GM12875 (cell line): ENCODE measurements around the gene FAM53B.

ENCODE experiments used
- H3K4me3 ChIP-seq: one replicate; pipeline ENCODE4 v1.5.1; 2011; ENCODE audit warnings: low read depth, low read length, control low read depth
- TF ChIP-seq, protein P1 (sequence below): IDR thresholded peaks from 2 replicates; pipeline ENCODE4 v1.5.1; 2011; ENCODE audit warnings: low read depth, mild to moderate bottlenecking, control low read depth, inconsistent platforms, low read length, moderate library complexity, borderline replicate concordance; ENCODE audit not compliant: insufficient read depth

FAM53B gene

DNA sequence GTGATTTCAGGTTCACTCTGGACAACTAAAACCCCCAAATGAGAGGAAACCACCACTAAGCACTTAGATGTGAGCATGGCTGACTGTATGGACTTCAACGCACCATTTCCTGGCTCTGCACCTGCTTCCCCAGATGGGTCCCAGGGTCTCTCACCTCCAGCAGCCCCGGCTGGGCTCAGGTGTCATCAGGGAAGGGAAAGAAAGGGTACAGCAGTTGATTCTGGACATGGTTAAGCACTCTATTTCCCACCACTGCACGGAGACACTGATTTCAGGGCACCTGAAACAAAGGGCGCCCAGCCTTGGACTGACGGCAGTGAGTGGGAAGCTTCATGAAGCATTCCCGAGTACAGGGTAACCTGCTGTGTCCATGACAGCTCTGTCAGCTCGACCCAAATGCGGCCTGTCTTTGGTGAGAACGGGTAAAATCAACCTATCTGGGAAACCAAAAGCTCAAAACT, 19.0 kb downstream of the FAM53B start:
- TF ChIP-seq, protein P1, sequence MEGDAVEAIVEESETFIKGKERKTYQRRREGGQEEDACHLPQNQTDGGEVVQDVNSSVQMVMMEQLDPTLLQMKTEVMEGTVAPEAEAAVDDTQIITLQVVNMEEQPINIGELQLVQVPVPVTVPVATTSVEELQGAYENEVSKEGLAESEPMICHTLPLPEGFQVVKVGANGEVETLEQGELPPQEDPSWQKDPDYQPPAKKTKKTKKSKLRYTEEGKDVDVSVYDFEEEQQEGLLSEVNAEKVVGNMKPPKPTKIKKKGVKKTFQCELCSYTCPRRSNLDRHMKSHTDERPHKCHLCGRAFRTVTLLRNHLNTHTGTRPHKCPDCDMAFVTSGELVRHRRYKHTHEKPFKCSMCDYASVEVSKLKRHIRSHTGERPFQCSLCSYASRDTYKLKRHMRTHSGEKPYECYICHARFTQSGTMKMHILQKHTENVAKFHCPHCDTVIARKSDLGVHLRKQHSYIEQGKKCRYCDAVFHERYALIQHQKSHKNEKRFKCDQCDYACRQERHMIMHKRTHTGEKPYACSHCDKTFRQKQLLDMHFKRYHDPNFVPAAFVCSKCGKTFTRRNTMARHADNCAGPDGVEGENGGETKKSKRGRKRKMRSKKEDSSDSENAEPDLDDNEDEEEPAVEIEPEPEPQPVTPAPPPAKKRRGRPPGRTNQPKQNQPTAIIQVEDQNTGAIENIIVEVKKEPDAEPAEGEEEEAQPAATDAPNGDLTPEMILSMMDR, result no peak

DNA sequence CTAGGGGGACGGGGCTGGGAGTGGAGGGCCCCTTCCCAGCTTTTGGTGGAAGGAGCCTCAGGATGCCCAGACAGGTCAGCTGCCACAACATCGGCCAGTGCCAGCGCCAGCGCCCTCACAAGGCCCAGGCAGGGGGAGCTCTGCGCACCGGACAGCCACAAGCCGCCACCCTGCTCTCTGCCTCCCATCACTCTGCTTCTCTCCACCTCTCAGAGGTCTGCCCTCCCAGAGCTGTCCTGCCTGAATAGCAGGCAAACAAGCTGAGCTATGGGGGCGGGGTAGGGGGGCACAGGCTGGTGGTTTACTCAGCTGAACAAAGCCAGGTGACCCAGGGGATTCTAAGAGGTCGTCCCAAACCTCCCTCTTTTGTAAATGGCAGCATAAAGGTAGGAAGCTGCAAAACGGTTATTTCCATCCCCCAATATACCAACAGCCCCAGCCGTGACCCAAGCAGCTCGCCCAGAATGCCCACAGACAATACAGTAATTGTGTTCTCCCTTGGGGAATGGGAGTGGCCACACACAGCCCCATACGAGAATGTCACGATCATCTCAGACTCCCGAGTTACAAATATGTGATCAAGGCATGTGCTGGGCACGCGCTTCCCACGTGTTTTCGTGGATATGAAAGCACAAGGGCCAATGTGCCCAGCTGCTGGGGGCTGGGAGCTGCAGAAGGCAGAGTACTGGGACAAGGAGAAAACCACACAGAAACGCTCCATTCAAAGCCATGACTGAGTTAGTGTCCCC, 19.7 kb downstream of the FAM53B start:
- TF ChIP-seq, protein P1, result no peak
- H3K4me3 ChIP-seq, result no peak overlapping the region

More for the DNA sequence above, 19.0 kb downstream of the FAM53B start:
- no peak overlapping the region for H3K4me3 ChIP-seq

DNA sequence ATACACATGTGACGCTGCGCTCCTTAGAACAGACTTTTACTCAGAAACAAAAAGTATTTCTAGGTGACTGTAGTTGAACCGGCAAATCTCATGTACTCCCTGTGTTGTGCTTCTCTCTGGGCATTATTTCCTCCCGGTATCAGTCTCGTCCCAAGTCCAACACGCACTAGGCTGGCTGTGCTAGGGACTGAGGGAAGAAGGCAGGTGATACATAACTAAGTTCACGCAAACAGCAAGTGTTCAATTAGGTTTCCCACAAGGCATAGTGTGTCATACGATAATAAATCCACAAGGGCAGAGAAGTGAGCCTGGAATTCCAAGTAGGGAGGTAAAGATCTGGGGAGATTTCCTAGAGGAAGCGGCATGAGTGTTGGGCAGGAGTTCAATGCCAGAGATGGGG, 20.4 kb downstream of the FAM53B start:
- TF ChIP-seq, protein P1, result no peak
- H3K4me3 ChIP-seq, result no peak overlapping the region

DNA sequence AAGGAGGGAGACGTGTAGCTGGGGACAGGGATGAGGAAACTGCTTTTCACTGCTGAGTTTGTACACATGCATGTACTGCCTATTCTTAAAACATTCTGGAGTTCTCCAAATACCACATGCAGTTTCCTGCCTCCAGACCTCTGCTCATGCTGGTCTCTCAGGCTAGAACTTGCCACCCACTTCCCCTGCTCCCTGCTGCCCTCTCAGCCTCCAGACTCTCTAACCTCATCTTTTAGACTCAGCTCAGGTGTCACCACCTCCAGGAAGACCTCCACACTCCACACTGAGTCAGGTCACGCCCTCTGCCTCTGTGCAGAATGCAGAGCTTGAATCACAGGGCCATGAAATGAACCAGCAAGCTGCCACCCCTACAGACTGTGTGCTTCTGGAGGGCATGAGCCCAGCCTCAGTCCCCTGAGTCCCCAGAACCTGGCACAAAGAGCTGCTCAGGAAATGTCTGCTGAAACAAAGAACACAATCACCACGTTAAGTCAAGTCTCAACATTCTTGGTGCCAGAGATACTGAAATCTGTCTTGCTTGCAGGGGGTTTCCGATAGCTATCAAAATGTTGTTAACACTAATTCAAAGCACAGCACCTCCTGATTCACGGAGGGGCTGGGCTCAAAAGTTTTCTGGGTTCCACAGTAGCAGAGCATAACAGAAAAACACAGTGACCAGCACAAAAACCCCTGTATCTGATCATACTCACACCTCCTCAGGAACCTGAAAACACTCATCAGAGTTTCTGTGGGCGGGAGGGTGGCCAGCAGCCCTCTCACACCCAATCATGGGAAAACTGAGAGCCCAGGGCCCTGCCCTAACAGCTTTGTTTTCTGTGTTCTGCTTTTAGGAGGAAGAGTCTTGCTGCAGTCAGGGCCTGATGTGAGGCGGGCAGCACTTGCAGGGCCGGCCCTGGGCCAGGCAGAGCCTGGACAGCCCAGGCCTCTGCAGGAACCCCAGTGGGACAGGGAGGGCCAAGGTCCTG, 21.1 kb downstream of the FAM53B start:
- TF ChIP-seq, protein P1, result no peak
- H3K4me3 ChIP-seq, result no peak overlapping the region

DNA sequence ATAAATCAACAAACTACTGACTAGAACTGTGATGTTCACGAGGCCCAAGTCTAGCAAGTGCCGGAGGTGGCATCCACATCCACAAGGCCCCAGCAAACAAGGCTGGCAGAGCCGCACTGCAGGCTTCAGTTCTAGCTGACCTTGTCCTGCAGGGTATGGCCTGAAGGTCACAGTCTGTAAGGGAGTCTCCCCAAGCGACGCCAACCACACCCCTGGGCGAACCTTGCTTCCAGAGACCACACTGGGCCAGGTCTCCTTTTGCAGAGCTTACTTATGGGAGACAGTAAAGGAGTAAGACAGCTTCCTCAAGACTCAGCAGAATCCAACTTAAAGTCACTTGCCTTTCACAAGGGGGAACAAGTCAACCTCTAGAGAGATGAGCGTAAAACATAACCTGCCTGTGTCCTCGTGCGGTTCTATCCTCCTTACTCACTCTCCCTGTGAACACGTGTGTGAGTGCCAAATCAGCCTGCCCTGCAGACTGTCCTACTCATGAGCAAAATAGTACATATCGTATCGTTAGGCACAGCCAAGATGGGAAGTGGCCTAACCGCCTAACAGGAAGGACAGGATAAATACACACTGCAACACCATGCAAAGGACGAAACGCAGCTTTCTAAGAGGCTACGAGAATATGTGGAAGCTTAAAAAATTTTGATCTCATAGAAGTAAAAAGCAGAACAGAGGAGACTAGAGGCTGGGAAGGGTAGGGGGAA, 22.7 kb downstream of the FAM53B start:
- TF ChIP-seq, protein P1, result no peak
- H3K4me3 ChIP-seq, result no peak overlapping the region

DNA sequence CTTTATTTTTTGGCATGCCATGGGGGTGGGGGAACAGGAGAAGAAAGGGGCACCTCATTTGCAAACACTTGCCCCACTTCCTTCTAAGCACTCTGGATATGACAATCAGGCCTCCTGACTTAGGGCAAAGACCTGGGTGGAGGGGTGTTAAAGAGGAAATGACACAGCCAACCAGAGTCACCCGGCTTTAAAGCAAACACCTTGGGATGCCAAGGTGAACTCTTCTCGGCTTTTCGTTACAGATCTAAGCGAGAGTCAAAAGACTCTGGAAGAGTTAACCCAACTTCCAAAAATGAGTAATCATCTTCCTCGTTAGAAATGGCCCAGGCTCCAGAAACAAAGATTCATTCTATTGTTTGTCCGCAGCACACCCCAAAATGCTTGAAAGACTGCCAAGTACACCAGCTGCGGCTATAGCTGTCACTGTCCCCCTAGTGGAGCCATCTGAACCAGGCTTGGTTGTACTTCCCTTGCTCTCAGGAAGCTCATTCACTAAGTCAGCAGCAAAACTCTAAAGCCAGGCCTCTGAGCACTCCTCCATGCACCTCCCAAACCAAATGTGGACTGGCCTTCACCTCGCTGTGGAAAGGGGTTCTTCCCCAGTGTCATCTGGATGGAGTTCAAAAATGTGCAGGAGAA, 24.8 kb downstream of the FAM53B start:
- H3K4me3 ChIP-seq, result no peak overlapping the region
- TF ChIP-seq, protein P1, result peak; percentile 83
